Activated CD4-positive, alpha-beta T cell treated with anti-CD3 and anti-CD28 coated beads, Interleukin-2, amount 10 ng/mL, durations not matched to agents 24 days and 14 days (primary cell): ENCODE data around the gene CD300LB. TPM values are rescaled to one million over a fixed set of nuclear protein-coding genes. Genes with fewer than 3 reads are reported as not detected.

Experiments
- DNase-seq: peaks from one replicate; pipeline ENCODE4 v3.0.0; 2022
- H3K27ac Mint-ChIP-seq: one replicate; pipeline ENCODE4 v1.8.0; 2022; ENCODE audit warnings: mild to moderate bottlenecking, mixed read lengths
- H3K27me3 Mint-ChIP-seq: one replicate; pipeline ENCODE4 v1.8.0; 2022; ENCODE audit warnings: mixed read lengths
- H3K36me3 Mint-ChIP-seq: one replicate; pipeline ENCODE4 v1.8.0; 2022; ENCODE audit warnings: low read depth, mild to moderate bottlenecking, mixed read lengths
- H3K4me1 Mint-ChIP-seq: one replicate; pipeline ENCODE4 v1.8.0; 2021; ENCODE audit warnings: mixed read lengths
- H3K4me3 Mint-ChIP-seq: one replicate; pipeline ENCODE4 v1.8.0; 2022; ENCODE audit warnings: mild to moderate bottlenecking, moderate library complexity, mixed read lengths
- H3K9me3 Mint-ChIP-seq: one replicate; pipeline ENCODE4 v1.8.0; 2021; ENCODE audit warnings: mixed read lengths
- intact Hi-C: fragments of 100-400 bp; cut with micrococcal nuclease; formaldehyde crosslinking; loops from one replicate; pipeline ENCODE4 v1.15.1; 2023
- total RNA-seq: library from RNA; stranded (reverse); gene quantifications from 2 replicates; pipeline ENCODE4 v1.2.3, GENCODE V29; 2022

The CD300LB gene
- total RNA-seq, 1 donor from 2014 or later: not detected

DNA sequence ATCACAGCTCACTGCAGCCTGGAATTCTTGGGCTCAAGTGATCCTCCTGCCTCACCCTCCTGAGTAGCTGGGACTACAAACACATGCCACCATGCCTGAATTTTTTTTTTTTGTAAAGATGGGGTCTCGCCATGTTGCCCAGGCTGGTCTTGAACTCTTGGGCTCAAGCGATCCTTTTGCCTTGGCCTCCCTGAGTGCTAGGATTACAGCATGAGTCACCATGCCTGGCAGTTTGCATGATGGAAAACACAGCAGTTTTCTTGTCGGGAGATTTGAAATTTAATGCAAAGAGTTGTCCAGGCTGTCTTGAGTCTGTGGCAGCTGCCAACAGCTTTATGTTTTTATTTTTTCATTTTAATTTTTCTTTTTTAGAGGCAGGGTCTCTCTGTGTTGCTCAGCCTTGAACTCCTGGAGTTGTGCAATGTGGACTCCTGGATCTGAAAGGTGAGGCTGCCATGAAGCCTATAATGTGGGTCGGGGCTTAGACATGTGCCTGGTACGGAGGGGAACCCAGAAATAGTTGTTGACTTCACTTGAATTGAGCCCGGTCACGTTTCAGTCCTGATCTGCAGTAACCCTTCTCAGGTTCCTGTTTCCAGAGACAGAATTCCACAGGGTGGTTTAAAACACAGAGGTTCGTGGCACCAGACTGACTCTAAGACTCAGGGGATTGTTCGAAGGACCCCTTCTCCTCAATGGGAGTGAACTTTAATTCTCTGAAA, 46.1 kb downstream of the CD300LB start:
- H3K4me3 Mint-ChIP-seq: no peak overlapping the region

DNA sequence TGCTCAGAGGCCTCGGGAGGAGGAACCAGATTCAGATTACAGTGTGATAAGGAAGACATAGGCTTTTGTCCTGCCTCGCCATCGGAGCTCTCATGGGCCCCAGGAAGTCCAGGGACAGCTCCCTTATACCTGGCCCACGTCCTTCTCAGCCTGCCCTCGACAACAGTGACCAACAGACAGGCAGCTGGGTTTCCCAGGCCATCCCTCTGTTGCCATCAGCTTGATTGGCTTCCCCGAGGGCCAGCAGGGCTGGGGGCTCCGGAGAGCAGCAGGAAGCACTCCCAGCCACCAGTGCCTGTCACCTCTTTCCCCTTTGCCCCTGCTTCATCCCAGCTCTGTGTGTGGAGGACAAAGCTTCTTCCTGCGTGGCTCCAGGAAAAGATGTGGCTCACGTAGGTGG, 47.2 kb downstream of the CD300LB start:
- Mint-ChIP-seq H3K9me3 (peaks cover 8% of the 10 kb centered on the region), H3K4me1 (peaks cover 29% of the 10 kb centered on the region), H3K27me3 (no peaks in the 10 kb centered on the region), H3K27ac (no peak overlapping the region), H3K4me3 (no peak overlapping the region), H3K36me3 (peaks cover 58% of the 10 kb centered on the region)
- DNase-seq: no peak
- intact Hi-C loops: no loop called here

More for the DNA sequence above, 46.1 kb downstream of the CD300LB start:
- Mint-ChIP-seq H3K27ac (no peak overlapping the region), H3K9me3 (peaks cover 10% of the 10 kb centered on the region), H3K4me1 (peaks cover 23% of the 10 kb centered on the region), H3K36me3 (peaks cover 55% of the 10 kb centered on the region), H3K27me3 (no peaks in the 10 kb centered on the region)
- DNase-seq: no peak
- intact Hi-C loops: no loop called here

DNA sequence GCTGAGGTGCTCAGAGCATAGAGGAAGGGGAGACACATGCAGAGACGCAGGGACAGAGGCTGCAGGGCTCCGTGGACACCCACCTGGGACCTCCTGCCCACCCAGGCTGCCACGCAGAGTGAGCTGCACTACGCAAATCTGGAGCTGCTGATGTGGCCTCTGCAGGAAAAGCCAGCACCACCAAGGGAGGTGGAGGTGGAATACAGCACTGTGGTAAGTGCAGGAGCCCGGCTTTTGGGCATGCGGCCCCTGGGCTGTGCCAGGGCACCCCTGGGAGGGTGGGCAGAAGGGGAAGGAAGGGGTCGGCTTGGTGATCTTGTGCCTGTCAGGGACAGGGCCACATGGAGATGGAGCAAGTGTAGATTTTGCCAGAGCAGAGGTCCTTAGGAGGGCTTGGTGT, 49.7 kb downstream of the CD300LB start:
- Mint-ChIP-seq H3K27me3 (no peaks in the 10 kb centered on the region), H3K9me3 (peaks cover 2% of the 10 kb centered on the region), H3K27ac (no peak overlapping the region), H3K4me1 (peaks cover 46% of the 10 kb centered on the region), H3K36me3 (peaks cover 59% of the 10 kb centered on the region), H3K4me3 (no peak overlapping the region)
- intact Hi-C loops: no loop called here
- DNase-seq: no peak

DNA sequence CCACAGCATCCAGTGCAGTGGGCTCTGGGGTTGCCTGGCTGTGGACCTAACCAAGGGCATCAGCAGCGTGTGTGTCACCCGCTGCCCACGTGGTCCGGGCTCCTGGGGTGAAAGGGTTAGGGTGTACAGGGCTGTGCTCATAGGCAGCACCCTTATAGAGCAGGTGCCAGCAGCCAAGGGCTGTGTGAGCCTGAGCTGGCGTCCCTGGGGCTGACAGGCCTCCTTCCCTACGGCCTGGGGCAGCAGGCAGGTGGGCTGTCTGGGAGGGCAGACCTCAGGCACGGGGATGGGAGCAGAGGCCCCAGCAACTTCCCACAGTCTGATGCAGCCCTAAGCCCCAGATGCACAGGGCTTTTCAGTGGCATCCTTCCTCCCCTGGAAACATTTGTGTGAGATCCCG, 51.0 kb downstream of the CD300LB start:
- Mint-ChIP-seq H3K4me3 (no peak overlapping the region), H3K9me3 (peaks cover 13% of the 10 kb centered on the region), H3K4me1 (peaks cover 48% of the 10 kb centered on the region), H3K27me3 (no peaks in the 10 kb centered on the region), H3K27ac (peak overlapping the region; percentile 20), H3K36me3 (peaks cover 70% of the 10 kb centered on the region)
- intact Hi-C loops: no loop called here
- DNase-seq: no peak

DNA sequence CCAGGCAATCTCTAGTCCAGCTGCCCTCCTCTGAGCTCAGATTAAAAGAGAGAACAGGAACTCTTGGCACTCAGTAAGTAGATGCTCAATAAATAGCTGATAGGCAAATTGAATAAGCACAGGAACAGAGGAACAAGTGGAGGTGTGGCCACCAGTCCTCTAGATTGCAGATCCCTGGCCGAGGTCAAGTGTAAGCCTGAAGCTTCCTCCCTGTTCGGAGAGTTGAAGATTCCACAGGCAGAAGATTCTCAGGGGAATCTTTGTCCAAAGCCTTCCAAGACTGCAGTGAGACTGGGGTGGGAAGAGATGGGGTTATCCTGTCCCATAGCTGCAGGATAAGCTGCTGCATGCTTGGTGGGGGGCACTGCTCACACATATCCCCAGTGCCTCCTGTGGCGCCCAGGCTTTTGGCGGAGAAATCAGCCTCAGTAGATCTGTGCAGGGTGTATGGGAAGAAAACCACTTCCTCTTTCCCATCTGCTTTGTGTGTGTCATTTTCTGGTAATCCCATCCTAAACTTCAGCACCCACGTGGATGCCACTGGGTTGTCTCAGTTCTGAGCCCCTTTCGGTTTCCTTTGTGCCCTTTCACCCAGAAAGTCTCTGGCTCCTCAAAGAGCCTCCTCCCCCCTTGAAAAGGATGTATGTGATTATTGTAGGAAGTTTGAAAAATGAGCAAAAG, 52.7 kb downstream of the CD300LB start:
- intact Hi-C loops: loop anchor here (1.0 kb wide), 1 partner anchor 11 kb away; no protein-coding TSS in a partner anchor
- Mint-ChIP-seq H3K4me1 (peaks cover 61% of the 10 kb centered on the region), H3K27ac (peak overlapping the region; percentile 76), H3K27me3 (no peaks in the 10 kb centered on the region), H3K4me3 (peak overlapping the region; percentile 60), H3K36me3 (peaks cover 80% of the 10 kb centered on the region), H3K9me3 (peaks cover 13% of the 10 kb centered on the region)
- peak; percentile 89 for DNase-seq

DNA sequence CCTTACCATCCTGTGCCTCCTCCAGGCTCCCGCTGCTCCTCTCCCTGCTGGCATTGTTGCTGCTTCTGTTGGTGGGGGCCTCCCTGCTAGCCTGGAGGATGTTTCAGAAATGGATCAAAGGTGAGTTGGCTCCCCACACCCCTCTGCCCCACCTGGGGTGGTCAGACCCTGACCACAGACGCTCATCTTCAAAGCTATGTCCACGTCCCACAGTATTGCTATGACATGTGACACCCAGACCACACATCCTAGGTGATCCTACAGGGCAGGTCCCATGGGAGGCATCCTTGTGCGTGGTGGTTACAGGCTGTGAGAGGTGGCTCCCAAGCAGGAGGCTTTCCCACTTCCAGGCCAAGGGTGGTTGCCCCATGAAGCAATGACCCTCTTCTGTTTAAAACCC, 53.9 kb downstream of the CD300LB start:
- intact Hi-C loops: no loop called here
- H3K36me3 Mint-ChIP-seq: peaks cover 82% of the 10 kb centered on the region
- no peaks in the 10 kb centered on the region for H3K27me3 Mint-ChIP-seq
- no peak for DNase-seq
- no peak overlapping the region for H3K4me3 Mint-ChIP-seq
- H3K4me1 Mint-ChIP-seq: peaks cover 64% of the 10 kb centered on the region
- peaks cover 13% of the 10 kb centered on the region for H3K9me3 Mint-ChIP-seq
- H3K27ac Mint-ChIP-seq: peak overlapping the region; percentile 25

DNA sequence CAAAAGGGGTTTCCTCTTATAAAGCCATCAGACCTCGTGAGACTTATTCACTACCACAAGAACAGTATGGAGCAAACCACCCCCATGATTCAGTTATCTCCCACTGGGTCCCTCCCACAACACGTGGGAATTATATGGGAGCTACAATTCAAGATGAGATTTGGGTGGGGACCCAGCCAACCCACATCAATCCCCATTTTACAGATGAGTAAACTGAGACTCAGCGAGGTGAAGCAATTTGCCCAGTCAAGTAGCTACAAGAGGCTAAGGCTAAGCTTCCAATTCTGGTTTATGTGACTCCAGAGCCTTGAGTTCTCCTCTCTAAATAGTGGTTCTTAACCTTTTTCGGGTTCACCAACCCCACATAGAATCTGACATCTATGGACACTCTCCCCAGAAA, 56.1 kb downstream of the CD300LB start:
- H3K4me1 Mint-ChIP-seq: peaks cover 64% of the 10 kb centered on the region
- intact Hi-C loops: loop anchor here (1.0 kb wide), 1 partner anchor 44 kb away; no protein-coding TSS in a partner anchor
- no peak for DNase-seq
- H3K27ac Mint-ChIP-seq: no peak overlapping the region
- H3K4me3 Mint-ChIP-seq: no peak overlapping the region
- no peaks in the 10 kb centered on the region for H3K27me3 Mint-ChIP-seq
- peaks cover 13% of the 10 kb centered on the region for H3K9me3 Mint-ChIP-seq
- peaks cover 82% of the 10 kb centered on the region for H3K36me3 Mint-ChIP-seq

DNA sequence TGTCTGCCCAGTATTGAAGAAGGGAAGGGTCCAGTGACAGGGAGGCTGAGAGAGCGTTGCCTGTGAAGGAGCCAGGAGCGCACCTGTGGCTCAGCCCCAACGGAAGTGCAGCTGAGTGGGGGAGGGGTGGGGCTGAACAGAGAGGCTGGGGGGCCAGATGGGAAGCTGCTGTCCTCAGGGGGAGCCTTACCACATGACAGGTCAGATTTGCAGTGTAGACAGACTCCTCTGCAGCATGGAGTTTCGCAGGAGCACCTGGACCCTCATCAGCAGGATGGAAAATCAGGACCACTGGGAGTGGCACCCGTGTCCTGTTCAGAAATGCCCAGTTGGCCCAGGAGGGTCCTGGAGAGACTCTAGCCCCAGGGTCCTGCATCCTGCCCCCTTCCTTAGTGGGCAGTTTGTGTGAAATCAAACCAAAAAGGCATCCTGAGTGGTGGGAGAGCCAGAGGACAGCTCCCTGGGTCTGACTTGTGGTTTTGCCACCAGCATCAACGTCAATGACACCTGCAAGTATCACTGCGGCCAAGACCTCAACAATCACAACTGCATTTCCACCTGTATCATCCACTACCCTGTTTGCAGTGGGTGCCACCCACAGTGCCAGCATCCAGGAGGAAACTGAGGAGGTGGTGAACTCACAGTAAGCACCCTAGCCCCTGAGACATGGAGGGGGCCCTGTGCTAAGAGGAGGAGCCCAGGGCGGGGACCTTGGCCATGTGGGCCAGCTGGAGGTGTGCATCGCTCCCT, 57.1 kb downstream of the CD300LB start:
- Mint-ChIP-seq H3K9me3 (peaks cover 13% of the 10 kb centered on the region), H3K36me3 (peaks cover 79% of the 10 kb centered on the region), H3K27ac (peak overlapping the region; percentile 59), H3K4me3 (peak overlapping the region; percentile 71), H3K27me3 (no peaks in the 10 kb centered on the region), H3K4me1 (peaks cover 62% of the 10 kb centered on the region)
- DNase-seq: no peak
- intact Hi-C loops: no loop called here

DNA sequence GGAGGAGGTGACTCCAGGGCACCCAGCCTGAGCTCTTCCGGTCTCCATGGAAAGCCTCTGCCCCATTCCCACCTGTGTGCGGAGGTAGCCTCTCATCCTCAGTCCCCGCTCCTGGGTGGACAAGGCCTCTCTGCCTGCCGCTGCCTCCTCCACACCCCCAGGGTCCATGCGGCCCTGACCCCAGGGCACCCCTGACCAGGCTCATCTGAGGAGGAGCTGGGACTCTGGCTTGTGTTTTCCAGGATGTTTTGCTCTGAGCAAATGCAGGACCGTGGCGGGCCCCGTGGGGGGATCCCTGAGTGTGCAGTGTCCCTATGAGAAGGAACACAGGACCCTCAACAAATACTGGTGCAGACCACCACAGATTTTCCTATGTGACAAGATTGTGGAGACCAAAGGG, 58.0 kb downstream of the CD300LB start:
- Mint-ChIP-seq H3K27ac (peak overlapping the region; percentile 59), H3K4me1 (peaks cover 55% of the 10 kb centered on the region), H3K27me3 (no peaks in the 10 kb centered on the region), H3K36me3 (peaks cover 74% of the 10 kb centered on the region), H3K4me3 (peak overlapping the region; percentile 71), H3K9me3 (peaks cover 13% of the 10 kb centered on the region)
- DNase-seq: no peak
- intact Hi-C loops: no loop called here

DNA sequence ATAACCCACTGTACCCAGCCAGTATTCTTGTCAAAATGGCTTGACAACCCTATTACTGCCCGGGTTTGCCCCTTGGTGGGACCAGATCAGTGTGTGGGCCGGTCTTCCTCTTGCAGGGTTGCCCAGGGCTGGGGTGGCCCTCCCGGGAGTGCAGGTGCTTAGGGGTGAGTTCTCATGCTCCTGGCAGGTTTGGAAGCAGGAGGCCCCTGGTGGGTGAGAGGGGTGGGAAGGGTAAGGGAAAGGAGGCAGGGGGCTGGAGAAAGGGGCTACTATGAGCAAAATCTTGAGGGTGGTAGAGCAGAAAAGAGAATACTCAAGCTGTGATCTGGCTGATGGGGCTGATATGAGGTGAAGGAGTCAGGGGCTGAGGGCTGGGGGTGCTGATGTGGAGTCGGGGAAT, 58.4 kb downstream of the CD300LB start:
- no peaks in the 10 kb centered on the region for H3K27me3 Mint-ChIP-seq
- H3K4me3 Mint-ChIP-seq: peak overlapping the region; percentile 71
- DNase-seq: no peak
- peaks cover 52% of the 10 kb centered on the region for H3K4me1 Mint-ChIP-seq
- peaks cover 70% of the 10 kb centered on the region for H3K36me3 Mint-ChIP-seq
- intact Hi-C loops: no loop called here
- H3K27ac Mint-ChIP-seq: no peak overlapping the region
- peaks cover 13% of the 10 kb centered on the region for H3K9me3 Mint-ChIP-seq

DNA sequence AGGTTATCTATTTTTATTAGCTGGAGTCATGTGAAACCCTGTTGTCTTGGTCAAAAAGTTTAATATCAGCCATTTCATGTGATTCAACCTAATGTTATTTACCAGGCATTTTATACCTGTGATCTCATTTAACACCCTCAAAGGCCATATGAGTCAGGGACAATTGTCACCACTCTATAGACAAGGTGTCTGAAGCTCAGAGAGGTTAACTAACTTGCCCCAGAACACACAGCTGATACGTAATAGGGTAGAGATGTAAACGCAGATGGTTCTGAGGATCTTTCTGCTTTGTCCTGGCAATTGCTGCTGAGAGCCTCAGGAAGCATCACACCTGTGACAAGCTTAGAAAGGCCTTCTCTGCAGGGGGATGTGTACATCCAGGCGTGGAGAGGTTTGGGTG, 59.9 kb downstream of the CD300LB start:
- peak overlapping the region; percentile 30 for H3K4me3 Mint-ChIP-seq
- intact Hi-C loops: no loop called here
- H3K36me3 Mint-ChIP-seq: peaks cover 57% of the 10 kb centered on the region
- no peaks in the 10 kb centered on the region for H3K27me3 Mint-ChIP-seq
- H3K27ac Mint-ChIP-seq: peak overlapping the region; percentile 59
- peaks cover 8% of the 10 kb centered on the region for H3K9me3 Mint-ChIP-seq
- no peak for DNase-seq
- H3K4me1 Mint-ChIP-seq: peaks cover 52% of the 10 kb centered on the region
